RWPE2 (cell line): ENCODE measurements around the gene PCSK5.

Experiments
- ATAC-seq: fragments of 200-7000 bp; cut with Tn5 transposase; 3 replicates; pipeline ENCODE4 v1.9.1; 2021; ENCODE audit warnings: low read depth
- DNase-seq: peaks from one replicate; pipeline ENCODE4 v3.0.0-alpha.2; 2020; ENCODE audit warnings: low spot score
- H3K27ac ChIP-seq: fragments of 450-650 bp; 2 replicates; pipeline ENCODE4 v1.5.1; 2017; ENCODE audit warnings: mild to moderate bottlenecking; ENCODE audit not compliant: poor library complexity, severe bottlenecking
- H3K27me3 ChIP-seq: fragments of 250-450 bp; sonication (Bioruptor Pico); 2 replicates; pipeline ENCODE4 v1.5.1; 2021; ENCODE audit warnings: mild to moderate bottlenecking, moderate library complexity; ENCODE audit not compliant: insufficient read depth, poor library complexity, severe bottlenecking
- H3K36me3 ChIP-seq: fragments of 250-450 bp; sonication (Bioruptor Pico); 2 replicates; pipeline ENCODE4 v1.5.1; 2020; ENCODE audit warnings: low read depth, mild to moderate bottlenecking, moderate library complexity
- H3K4me1 ChIP-seq: fragments of 250-450 bp; sonication (Bioruptor Pico); 2 replicates; pipeline ENCODE4 v1.5.1; 2021; ENCODE audit warnings: mild to moderate bottlenecking, moderate library complexity; ENCODE audit not compliant: insufficient read depth, poor library complexity, severe bottlenecking
- H3K4me3 ChIP-seq: fragments of 250-450 bp; sonication (Bioruptor Pico); 2 replicates; pipeline ENCODE4 v1.5.1; 2021; ENCODE audit warnings: mild to moderate bottlenecking, moderate library complexity; ENCODE audit not compliant: severe bottlenecking
- H3K9me3 ChIP-seq: fragments of 250-450 bp; sonication (Bioruptor Pico); 2 replicates; pipeline ENCODE4 v1.5.1; 2021; ENCODE audit warnings: mild to moderate bottlenecking, moderate library complexity; ENCODE audit not compliant: severe bottlenecking
- CTCF ChIP-seq: fragments of 450-650 bp; IDR thresholded peaks from one replicate; pipeline ENCODE4 v1.5.1; 2017; ENCODE audit warnings: mild to moderate bottlenecking, moderate library complexity; ENCODE audit not compliant: poor library complexity, severe bottlenecking

The PCSK5 gene

GRCh38 chr9:76004526-76004925 is 114.1 kb downstream of the PCSK5 start:
- ATAC-seq = no peak
- H3K9me3 ChIP-seq = no peaks in the 10 kb centered on the region
- H3K4me1 ChIP-seq = no peaks in the 10 kb centered on the region
- H3K4me3 ChIP-seq = no peak overlapping the region
- TF ChIP-seq CTCF = no peak
- peaks cover 4% of the 10 kb centered on the region for H3K27me3 ChIP-seq
- H3K27ac ChIP-seq = no peak overlapping the region
- no peaks in the 10 kb centered on the region for H3K36me3 ChIP-seq
- no peak for DNase-seq

GRCh38 chr9:76007935-76008334 is 117.5 kb downstream of the PCSK5 start:
- Histone ChIP-seq H3K9me3 (no peaks in the 10 kb centered on the region), H3K36me3 (no peaks in the 10 kb centered on the region), H3K27me3 (no peaks in the 10 kb centered on the region), H3K4me1 (no peaks in the 10 kb centered on the region), H3K4me3 (no peak overlapping the region), H3K27ac (no peak overlapping the region)
- ATAC-seq = no peak
- no peak for TF ChIP-seq CTCF
- DNase-seq = no peak

GRCh38 chr9:76013809-76014208 is 123.3 kb downstream of the PCSK5 start:
- H3K4me3 ChIP-seq = no peak overlapping the region
- no peak for DNase-seq
- H3K4me1 ChIP-seq = no peaks in the 10 kb centered on the region

GRCh38 chr9:76018235-76018634 is 127.8 kb downstream of the PCSK5 start:
- DNase-seq (no peak), ATAC-seq (no peak)
- TF ChIP-seq CTCF = no peak
- Histone ChIP-seq H3K4me3 (no peak overlapping the region), H3K27me3 (no peaks in the 10 kb centered on the region), H3K36me3 (no peaks in the 10 kb centered on the region), H3K4me1 (no peaks in the 10 kb centered on the region), H3K27ac (no peak overlapping the region), H3K9me3 (no peaks in the 10 kb centered on the region)

More at GRCh38 chr9:76013809-76014208, 123.3 kb downstream of the PCSK5 start:
- TF ChIP-seq CTCF = no peak
- Histone ChIP-seq H3K27ac (no peak overlapping the region), H3K36me3 (no peaks in the 10 kb centered on the region), H3K9me3 (no peaks in the 10 kb centered on the region), H3K27me3 (no peaks in the 10 kb centered on the region)
- no peak for ATAC-seq

GRCh38 chr9:76018761-76019160 is 128.3 kb downstream of the PCSK5 start:
- no peak for DNase-seq
- no peaks in the 10 kb centered on the region for H3K9me3 ChIP-seq
- no peaks in the 10 kb centered on the region for H3K36me3 ChIP-seq
- no peaks in the 10 kb centered on the region for H3K27me3 ChIP-seq
- no peak overlapping the region for H3K27ac ChIP-seq
- H3K4me3 ChIP-seq = no peak overlapping the region
- TF ChIP-seq CTCF = no peak
- ATAC-seq = no peak
- H3K4me1 ChIP-seq = no peaks in the 10 kb centered on the region
